ENCODE results near the gene MRPL14.
A peak's percentile ranks its signal among the peaks of the same experiment; 100 is the strongest.

The MRPL14 gene

DNA sequence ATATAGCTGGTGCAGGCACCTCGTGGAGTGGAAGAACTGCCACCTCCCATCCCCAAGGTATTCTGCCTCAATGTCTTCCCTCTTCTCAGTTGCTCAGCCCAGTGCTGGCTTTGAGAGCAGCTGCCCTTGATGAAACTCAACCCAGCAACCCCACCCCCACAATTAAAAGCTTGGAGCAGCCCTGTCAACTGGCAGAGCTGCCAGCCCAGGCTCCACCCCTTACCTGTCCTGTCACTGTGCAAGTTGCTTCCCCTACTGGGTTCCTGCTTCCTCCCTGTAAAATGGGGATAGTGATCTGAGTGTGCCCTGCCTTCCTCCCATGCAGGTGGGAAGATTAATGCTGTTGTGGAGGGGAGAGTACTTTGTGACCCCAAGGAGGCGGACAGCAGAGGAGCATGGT, 4.6 kb upstream of the MRPL14 start:
- Histone ChIP-seq H3K9me3 (ENCODE audit: insufficient read depth, low read depth, low read length) (no peaks in the 10 kb centered on the region), H3K27me3 (ENCODE audit: insufficient read depth, low read length, poor library complexity, severe bottlenecking) (no peaks in the 10 kb centered on the region), H2AFZ (ENCODE audit: low read length) (no peak overlapping the region), H3K4me3 (ENCODE audit: low read length, poor library complexity, severe bottlenecking) (no peak overlapping the region), H3K79me2 (ENCODE audit: insufficient read depth, low read length) (peaks cover under 1% of the 10 kb centered on the region; the same call in 1 of the 2 replicates), H3K9ac (ENCODE audit: low read depth, low read length, poor library complexity, severe bottlenecking) (no peak overlapping the region), H3K4me2 (ENCODE audit: low read depth, low read length, poor library complexity, severe bottlenecking) (no peak overlapping the region), H4K20me1 (ENCODE audit: insufficient read depth, low read length, poor library complexity, severe bottlenecking) (no peaks in the 10 kb centered on the region), H3K4me1 (ENCODE audit: insufficient read depth, low read length, poor library complexity, severe bottlenecking) (peaks cover 9% of the 10 kb centered on the region), H3F3A (ENCODE audit: low read depth) (no peaks in the 10 kb centered on the region), H3K36me3 (ENCODE audit: insufficient read depth, low read length) (no peaks in the 10 kb centered on the region), H3K9me2 (replicated peaks; ENCODE audit: low read depth, low read length) (no peaks in the 10 kb centered on the region)
- TF ChIP-seq EZH2phosphoT487 (IDR thresholded peaks at IDR 0.05; ENCODE audit: borderline replicate concordance), result no peak
- TF ChIP-seq, protein P1, sequence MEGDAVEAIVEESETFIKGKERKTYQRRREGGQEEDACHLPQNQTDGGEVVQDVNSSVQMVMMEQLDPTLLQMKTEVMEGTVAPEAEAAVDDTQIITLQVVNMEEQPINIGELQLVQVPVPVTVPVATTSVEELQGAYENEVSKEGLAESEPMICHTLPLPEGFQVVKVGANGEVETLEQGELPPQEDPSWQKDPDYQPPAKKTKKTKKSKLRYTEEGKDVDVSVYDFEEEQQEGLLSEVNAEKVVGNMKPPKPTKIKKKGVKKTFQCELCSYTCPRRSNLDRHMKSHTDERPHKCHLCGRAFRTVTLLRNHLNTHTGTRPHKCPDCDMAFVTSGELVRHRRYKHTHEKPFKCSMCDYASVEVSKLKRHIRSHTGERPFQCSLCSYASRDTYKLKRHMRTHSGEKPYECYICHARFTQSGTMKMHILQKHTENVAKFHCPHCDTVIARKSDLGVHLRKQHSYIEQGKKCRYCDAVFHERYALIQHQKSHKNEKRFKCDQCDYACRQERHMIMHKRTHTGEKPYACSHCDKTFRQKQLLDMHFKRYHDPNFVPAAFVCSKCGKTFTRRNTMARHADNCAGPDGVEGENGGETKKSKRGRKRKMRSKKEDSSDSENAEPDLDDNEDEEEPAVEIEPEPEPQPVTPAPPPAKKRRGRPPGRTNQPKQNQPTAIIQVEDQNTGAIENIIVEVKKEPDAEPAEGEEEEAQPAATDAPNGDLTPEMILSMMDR (conservative IDR thresholded peaks at IDR 0.05; ENCODE audit: low read length), result no peak

DNA sequence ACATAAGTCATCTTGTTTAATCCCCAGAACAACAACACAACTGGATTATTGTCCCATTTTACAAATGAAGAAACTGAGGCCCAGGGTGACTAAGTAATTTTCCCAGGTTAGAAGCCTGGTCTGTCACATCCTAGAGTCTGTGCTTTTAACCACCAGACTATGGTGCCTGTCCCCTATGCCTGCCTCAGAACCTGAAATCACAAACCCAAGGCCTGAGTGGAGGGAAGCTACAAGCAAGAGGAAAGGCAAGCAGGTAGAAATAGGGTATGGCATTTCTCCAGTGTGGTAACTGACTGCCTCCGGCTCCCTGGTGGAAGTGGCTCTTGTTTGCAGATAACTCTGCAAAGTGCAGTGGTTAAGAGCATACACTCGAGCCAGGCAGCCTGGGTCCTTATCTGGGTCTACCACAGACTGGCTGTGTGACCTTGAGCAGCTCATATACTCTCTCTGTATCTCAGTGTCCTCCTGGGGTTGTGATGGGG, 2.6 kb upstream of the MRPL14 start:
- H3F3A ChIP-seq (ENCODE audit: low read depth), result no peaks in the 10 kb centered on the region
- H3K9me2 ChIP-seq (replicated peaks; ENCODE audit: low read depth, low read length), result no peaks in the 10 kb centered on the region
- no peak overlapping the region for H3K4me2 ChIP-seq (ENCODE audit: low read depth, low read length, poor library complexity, severe bottlenecking)
- no peaks in the 10 kb centered on the region for H3K27me3 ChIP-seq (ENCODE audit: insufficient read depth, low read length, poor library complexity, severe bottlenecking)
- no peak overlapping the region for H2AFZ ChIP-seq (ENCODE audit: low read length)
- H3K36me3 ChIP-seq (ENCODE audit: insufficient read depth, low read length), result no peaks in the 10 kb centered on the region
- TF ChIP-seq, protein P1 (conservative IDR thresholded peaks at IDR 0.05; ENCODE audit: low read length), result no peak
- no peak for TF ChIP-seq EZH2phosphoT487 (IDR thresholded peaks at IDR 0.05; ENCODE audit: borderline replicate concordance)
- no peaks in the 10 kb centered on the region for H3K9me3 ChIP-seq (ENCODE audit: insufficient read depth, low read depth, low read length)
- H3K4me3 ChIP-seq (ENCODE audit: low read length, poor library complexity, severe bottlenecking), result no peak overlapping the region
- peaks cover 21% of the 10 kb centered on the region for H3K79me2 ChIP-seq (ENCODE audit: insufficient read depth, low read length)
- no peak overlapping the region for H3K9ac ChIP-seq (ENCODE audit: low read depth, low read length, poor library complexity, severe bottlenecking)
- peaks cover 20% of the 10 kb centered on the region for H4K20me1 ChIP-seq (ENCODE audit: insufficient read depth, low read length, poor library complexity, severe bottlenecking)
- peaks cover 25% of the 10 kb centered on the region for H3K4me1 ChIP-seq (ENCODE audit: insufficient read depth, low read length, poor library complexity, severe bottlenecking)

DNA sequence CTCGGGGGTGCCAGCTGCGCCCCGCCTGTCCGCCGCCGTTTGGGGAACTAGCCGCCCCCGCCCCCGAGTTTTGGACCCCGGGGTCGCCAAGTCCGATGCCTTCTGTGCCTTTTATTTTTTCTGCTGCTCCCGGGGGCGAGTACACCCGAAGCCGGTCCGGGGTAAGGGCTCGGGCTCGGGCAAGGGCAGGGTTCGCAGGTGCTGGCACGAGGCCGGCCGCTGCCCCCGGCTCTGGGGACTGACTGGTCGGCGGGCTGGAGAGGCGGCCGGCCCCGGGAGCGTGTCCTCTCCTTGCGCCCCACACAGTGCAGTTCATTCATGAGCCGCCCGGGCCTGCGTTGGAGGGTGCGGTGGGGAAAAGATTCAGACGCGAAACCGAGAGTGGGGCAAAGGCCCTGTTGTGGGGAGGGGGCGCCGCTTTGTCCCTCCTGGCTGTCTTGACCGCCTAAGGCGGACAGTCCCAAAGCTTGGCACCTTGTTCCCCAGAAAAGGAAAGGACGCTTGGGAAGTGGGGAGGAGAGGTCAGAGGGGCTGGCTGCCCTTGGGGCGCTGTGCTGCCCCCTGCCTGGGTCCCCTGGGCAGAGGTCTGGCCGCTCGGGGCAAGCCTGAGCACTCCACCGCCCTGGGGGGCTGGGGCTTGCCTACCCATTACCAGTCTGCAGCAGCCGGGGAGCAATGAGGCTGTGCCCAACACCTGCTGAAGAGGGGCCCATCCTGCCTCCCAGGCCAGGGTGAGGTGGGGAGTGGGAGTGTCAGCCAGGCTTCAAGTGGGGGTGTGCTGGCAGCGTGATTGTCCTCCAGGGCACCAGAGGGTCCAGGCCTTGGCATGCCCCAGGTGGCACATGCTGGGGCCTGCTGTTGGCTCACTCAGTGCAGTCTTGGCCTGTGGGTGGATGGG, 1.0 kb upstream of the MRPL14 start:
- Histone ChIP-seq H3K9me3 (ENCODE audit: insufficient read depth, low read depth, low read length) (no peaks in the 10 kb centered on the region), H3K9me2 (replicated peaks; ENCODE audit: low read depth, low read length) (no peaks in the 10 kb centered on the region), H3K36me3 (ENCODE audit: insufficient read depth, low read length) (no peaks in the 10 kb centered on the region), H3K4me2 (ENCODE audit: low read depth, low read length, poor library complexity, severe bottlenecking) (peak overlapping the region; percentile 86), H4K20me1 (ENCODE audit: insufficient read depth, low read length, poor library complexity, severe bottlenecking) (peaks cover 36% of the 10 kb centered on the region), H3K79me2 (ENCODE audit: insufficient read depth, low read length) (peaks cover 37% of the 10 kb centered on the region), H3K4me3 (ENCODE audit: low read length, poor library complexity, severe bottlenecking) (peak overlapping the region; percentile 81), H2AFZ (ENCODE audit: low read length) (peak overlapping the region; percentile 95), H3K9ac (ENCODE audit: low read depth, low read length, poor library complexity, severe bottlenecking) (peak overlapping the region; percentile 80), H3K27me3 (ENCODE audit: insufficient read depth, low read length, poor library complexity, severe bottlenecking) (no peaks in the 10 kb centered on the region), H3F3A (ENCODE audit: low read depth) (no peaks in the 10 kb centered on the region), H3K4me1 (ENCODE audit: insufficient read depth, low read length, poor library complexity, severe bottlenecking) (peaks cover 40% of the 10 kb centered on the region)
- TF ChIP-seq, protein P1 (conservative IDR thresholded peaks at IDR 0.05; ENCODE audit: low read length), result no peak
- TF ChIP-seq EZH2phosphoT487 (IDR thresholded peaks at IDR 0.05; ENCODE audit: borderline replicate concordance), result no peak
